HFF-Myc (cell line): ENCODE data around the gene PABPC1L2A.
"Not testable (repeated sequence)": the region's sequence is repeated elsewhere in the genome, so short reads cannot be mapped to it uniquely, and the experiment has no call there.

Source experiments
- DNase-seq: peaks from one replicate; pipeline ENCODE4 v3.0.0-alpha.2; 2011; ENCODE audit warnings: low read depth; ENCODE audit errors: extremely low read depth
- H3K4me3 ChIP-seq: replicated peaks from 2 replicates; pipeline ENCODE4 v1.5.1; 2011; ENCODE audit warnings: low read depth, mild to moderate bottlenecking, control low read depth, low read length
- CTCF ChIP-seq: IDR thresholded peaks from 2 replicates; pipeline ENCODE4 v1.5.1; 2012; ENCODE audit warnings: mild to moderate bottlenecking, low read depth, low read length, control low read depth; ENCODE audit errors: missing control alignments

The PABPC1L2A gene

GRCh38 chrX:73068467-73069364, 10.6 kb downstream of the PABPC1L2A start:
- no peak for TF ChIP-seq CTCF
- H3K4me3 ChIP-seq = no peak overlapping the region
- DNase-seq = no peak

- H3K4me3 ChIP-seq, DNase-seq: not testable (repeated sequence)
These were observed 11.4 kb downstream of the PABPC1L2A start for GRCh38 chrX:73067761-73068466.

GRCh38 chrX:73028876-73029275, 50.4 kb downstream of the PABPC1L2A start:
- no peak overlapping the region for H3K4me3 ChIP-seq
- DNase-seq = no peak
- TF ChIP-seq CTCF = no peak
